B cell (primary cell): Measurements from ENCODE around the gene VGLL2.

Experiments
- EZH2 ChIP-seq: IDR thresholded peaks from 2 replicates; pipeline ENCODE4 v1.6.1; 2012; ENCODE audit warnings: borderline replicate concordance, low read depth, mild to moderate bottlenecking, moderate library complexity, low read length; ENCODE audit not compliant: insufficient read depth, poor library complexity, severe bottlenecking
- TF ChIP-seq, protein P1 (sequence below): fragments of 200-600 bp; IDR thresholded peaks from one replicate; pipeline ENCODE4 v1.8.0; 2022; ENCODE audit warnings: antibody characterized with exemption, mild to moderate bottlenecking

DNA sequence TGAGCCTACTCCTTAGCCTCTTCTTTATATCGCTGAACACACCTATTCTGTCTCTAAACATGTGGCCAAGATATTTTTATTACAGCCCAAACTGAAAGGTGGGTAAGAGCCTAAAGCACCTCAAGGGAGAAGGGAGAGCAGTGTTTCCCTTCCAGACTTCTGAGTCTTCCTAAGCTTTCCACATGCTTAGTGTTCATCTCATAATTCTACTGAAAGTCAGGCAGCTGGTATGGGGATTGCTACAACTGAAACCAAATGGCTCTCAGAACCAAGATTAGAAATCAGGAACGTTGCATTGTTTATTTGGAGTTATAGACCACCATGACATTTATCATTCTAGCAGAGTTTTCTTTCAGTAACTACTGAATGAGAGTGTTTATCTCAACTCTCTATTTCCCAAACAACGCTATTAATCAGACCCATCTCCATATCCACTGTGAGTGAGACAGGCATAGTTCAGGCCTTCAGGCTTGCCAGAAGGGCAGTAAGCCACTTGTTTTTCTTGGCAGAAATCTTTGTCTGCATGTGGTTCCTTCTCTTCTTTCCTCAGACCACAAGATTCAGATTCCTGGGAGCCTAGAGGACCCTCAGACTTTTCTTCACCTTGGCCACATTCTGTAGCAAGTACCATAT, 22.8 kb downstream of the VGLL2 start:
- TF ChIP-seq, protein P1, sequence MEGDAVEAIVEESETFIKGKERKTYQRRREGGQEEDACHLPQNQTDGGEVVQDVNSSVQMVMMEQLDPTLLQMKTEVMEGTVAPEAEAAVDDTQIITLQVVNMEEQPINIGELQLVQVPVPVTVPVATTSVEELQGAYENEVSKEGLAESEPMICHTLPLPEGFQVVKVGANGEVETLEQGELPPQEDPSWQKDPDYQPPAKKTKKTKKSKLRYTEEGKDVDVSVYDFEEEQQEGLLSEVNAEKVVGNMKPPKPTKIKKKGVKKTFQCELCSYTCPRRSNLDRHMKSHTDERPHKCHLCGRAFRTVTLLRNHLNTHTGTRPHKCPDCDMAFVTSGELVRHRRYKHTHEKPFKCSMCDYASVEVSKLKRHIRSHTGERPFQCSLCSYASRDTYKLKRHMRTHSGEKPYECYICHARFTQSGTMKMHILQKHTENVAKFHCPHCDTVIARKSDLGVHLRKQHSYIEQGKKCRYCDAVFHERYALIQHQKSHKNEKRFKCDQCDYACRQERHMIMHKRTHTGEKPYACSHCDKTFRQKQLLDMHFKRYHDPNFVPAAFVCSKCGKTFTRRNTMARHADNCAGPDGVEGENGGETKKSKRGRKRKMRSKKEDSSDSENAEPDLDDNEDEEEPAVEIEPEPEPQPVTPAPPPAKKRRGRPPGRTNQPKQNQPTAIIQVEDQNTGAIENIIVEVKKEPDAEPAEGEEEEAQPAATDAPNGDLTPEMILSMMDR = no peak
- TF ChIP-seq EZH2 = no peak
